ENCODE data around the gene HOXB5. TPM values are rescaled to one million over a fixed set of nuclear protein-coding genes. Genes with fewer than 3 reads are reported as not detected.
A peak's percentile ranks its signal among the peaks of the same experiment; 100 is the strongest.

HOXB5 gene
- total RNA-seq, 1 experiment from 2014 or later: 5.9 TPM

GRCh38 chr17:48567646-48568354 is 25.8 kb downstream of the HOXB5 start:
- Histone ChIP-seq H3K36me3 (ENCODE audit: insufficient read depth, low read length, poor library complexity, severe bottlenecking) (no peaks in the 10 kb centered on the region), H3K4me1 (ENCODE audit: insufficient read depth, low read length, poor library complexity, severe bottlenecking) (peaks cover 68% of the 10 kb centered on the region), H3K27me3 (replicated peaks; ENCODE audit: insufficient read depth, low read depth, low read length, poor library complexity) (no peaks in the 10 kb centered on the region), H3K4me3 (ENCODE audit: low read depth, low read length, poor library complexity, severe bottlenecking) (peak overlapping the region; percentile 48), H3K9me3 (ENCODE audit: low read depth, low read length, poor library complexity, severe bottlenecking) (no peaks in the 10 kb centered on the region), H3K27ac (ENCODE audit: low read depth, low read length, poor library complexity, severe bottlenecking) (no peak overlapping the region)
- DNase-seq (ENCODE audit: low spot score): no peak
- POLR2A ChIA-PET (ENCODE audit: low non-redundant PET): interaction anchor here (0.7 kb wide), 1 partner anchor 71 kb away, joined by 6 read pairs; no protein-coding TSS in a partner anchor
- no TSS peak for BruUV-seq (replicated peaks)
- no peak for TF ChIP-seq EZH2 (IDR thresholded peaks at IDR 0.05; ENCODE audit: borderline replicate concordance, low read depth, low read length, poor library complexity, severe bottlenecking)
- TF ChIP-seq CTCF (conservative IDR thresholded peaks at IDR 0.05; ENCODE audit: low read depth, low read length): no peak
- CTCF ChIA-PET: interaction anchor here (0.6 kb wide), 1 partner anchor 216 kb away, joined by 3 read pairs; no protein-coding TSS in a partner anchor
- intact Hi-C loops (cut with micrococcal nuclease; ENCODE audit: unreplicated experiment): no loop called here

GRCh38 chr17:48567209-48567608 is 26.4 kb downstream of the HOXB5 start:
- Histone ChIP-seq H3K36me3 (ENCODE audit: insufficient read depth, low read length, poor library complexity, severe bottlenecking) (no peaks in the 10 kb centered on the region), H3K27me3 (replicated peaks; ENCODE audit: insufficient read depth, low read depth, low read length, poor library complexity) (no peaks in the 10 kb centered on the region), H3K9me3 (ENCODE audit: low read depth, low read length, poor library complexity, severe bottlenecking) (no peaks in the 10 kb centered on the region), H3K27ac (ENCODE audit: low read depth, low read length, poor library complexity, severe bottlenecking) (no peak overlapping the region), H3K4me1 (ENCODE audit: insufficient read depth, low read length, poor library complexity, severe bottlenecking) (peaks cover 74% of the 10 kb centered on the region), H3K4me3 (ENCODE audit: low read depth, low read length, poor library complexity, severe bottlenecking) (no peak overlapping the region)
- no TSS peak for BruUV-seq (replicated peaks)
- TF ChIP-seq EZH2 (IDR thresholded peaks at IDR 0.05; ENCODE audit: borderline replicate concordance, low read depth, low read length, poor library complexity, severe bottlenecking) (no peak), CTCF (conservative IDR thresholded peaks at IDR 0.05; ENCODE audit: low read depth, low read length) (no peak)
- ChIA-PET CTCF (interaction anchor here (0.6 kb wide), 1 partner anchor 216 kb away, joined by 3 read pairs; no protein-coding TSS in a partner anchor), POLR2A (ENCODE audit: low non-redundant PET) (no interaction called here)
- DNase-seq (ENCODE audit: low spot score): no peak
- intact Hi-C loops (cut with micrococcal nuclease; ENCODE audit: unreplicated experiment): no loop called here

- intact Hi-C loops (cut with micrococcal nuclease; ENCODE audit: unreplicated experiment): no loop called here
- POLR2A ChIA-PET (ENCODE audit: low non-redundant PET): no interaction called here
- DNase-seq (ENCODE audit: low spot score): no peak
- no peak overlapping the region for H3K4me3 ChIP-seq (ENCODE audit: low read depth, low read length, poor library complexity, severe bottlenecking)
- CTCF ChIA-PET: no interaction called here
- peaks cover 78% of the 10 kb centered on the region for H3K4me1 ChIP-seq (ENCODE audit: insufficient read depth, low read length, poor library complexity, severe bottlenecking)
- H3K27ac ChIP-seq (ENCODE audit: low read depth, low read length, poor library complexity, severe bottlenecking): no peak overlapping the region
- no TSS peak for BruUV-seq (replicated peaks)
- no peak for TF ChIP-seq EZH2 (IDR thresholded peaks at IDR 0.05; ENCODE audit: borderline replicate concordance, low read depth, low read length, poor library complexity, severe bottlenecking)
- TF ChIP-seq CTCF (conservative IDR thresholded peaks at IDR 0.05; ENCODE audit: low read depth, low read length): no peak
- H3K27me3 ChIP-seq (replicated peaks; ENCODE audit: insufficient read depth, low read depth, low read length, poor library complexity): no peaks in the 10 kb centered on the region
- no peaks in the 10 kb centered on the region for H3K36me3 ChIP-seq (ENCODE audit: insufficient read depth, low read length, poor library complexity, severe bottlenecking)
- H3K9me3 ChIP-seq (ENCODE audit: low read depth, low read length, poor library complexity, severe bottlenecking): no peaks in the 10 kb centered on the region
Observed at GRCh38 chr17:48566717-48567116, 26.9 kb downstream of the HOXB5 start.
